WERI-Rb-1 (cell line): ENCODE results near the gene NFAM1.

Experiments
- DNase-seq: peaks from one replicate; pipeline ENCODE4 v3.0.0-alpha.2; 2020
- H3K27ac ChIP-seq: fragments of 250-450 bp; sonication (Bioruptor Pico); 2 replicates; pipeline ENCODE4 v1.5.1; 2020; ENCODE audit warnings: mild to moderate bottlenecking, moderate library complexity
- H3K27me3 ChIP-seq: fragments of 250-450 bp; sonication (Bioruptor Pico); 2 replicates; pipeline ENCODE4 v1.5.1; 2021; ENCODE audit warnings: mild to moderate bottlenecking, low read depth, moderate library complexity; ENCODE audit not compliant: insufficient read depth, severe bottlenecking
- H3K36me3 ChIP-seq: fragments of 250-450 bp; sonication (Bioruptor Pico); 2 replicates; pipeline ENCODE4 v1.5.1; 2020; ENCODE audit warnings: mild to moderate bottlenecking, moderate library complexity
- H3K4me3 ChIP-seq: 2 replicates; pipeline ENCODE4 v1.5.1; 2011; ENCODE audit warnings: low read depth, mild to moderate bottlenecking, control low read depth, low read length
- H3K9me3 ChIP-seq: fragments of 250-450 bp; sonication (Bioruptor Pico); 2 replicates; pipeline ENCODE4 v1.5.1; 2021; ENCODE audit warnings: mild to moderate bottlenecking, moderate library complexity; ENCODE audit not compliant: severe bottlenecking
- CTCF ChIP-seq: IDR thresholded peaks from 2 replicates; pipeline ENCODE4 v1.5.1; 2011; ENCODE audit warnings: low read depth, mild to moderate bottlenecking, control low read depth, inconsistent platforms, low read length

Gene NFAM1

GRCh38 chr22:42428025-42428424, 4.2 kb downstream of the NFAM1 start:
- no peak overlapping the region; the same call in none of the 2 replicates for H3K27ac ChIP-seq
- no peak for DNase-seq
- H3K36me3 ChIP-seq, result no peaks in the 10 kb centered on the region
- no peaks in the 10 kb centered on the region for H3K9me3 ChIP-seq
- no peak for TF ChIP-seq CTCF
- no peak overlapping the region for H3K4me3 ChIP-seq
- H3K27me3 ChIP-seq, result no peaks in the 10 kb centered on the region

- DNase-seq, result peak; percentile 55
- Histone ChIP-seq H3K27ac (peak overlapping the region; percentile 33; the same call in 1 of the 2 replicates), H3K4me3 (no peak overlapping the region), H3K9me3 (no peaks in the 10 kb centered on the region), H3K27me3 (no peaks in the 10 kb centered on the region), H3K36me3 (no peaks in the 10 kb centered on the region)
- no peak for TF ChIP-seq CTCF
Observed at GRCh38 chr22:42427167-42427566, 5.0 kb downstream of the NFAM1 start.

GRCh38 chr22:42425989-42426355, 6.2 kb downstream of the NFAM1 start:
- no peaks in the 10 kb centered on the region for H3K9me3 ChIP-seq
- TF ChIP-seq CTCF, result no peak
- no peaks in the 10 kb centered on the region for H3K27me3 ChIP-seq
- no peak overlapping the region for H3K4me3 ChIP-seq
- H3K27ac ChIP-seq, result no peak overlapping the region
- H3K36me3 ChIP-seq, result no peaks in the 10 kb centered on the region
- DNase-seq, result no peak

- no peak for TF ChIP-seq CTCF
- Histone ChIP-seq H3K27ac (no peak overlapping the region), H3K4me3 (no peak overlapping the region), H3K36me3 (no peaks in the 10 kb centered on the region), H3K9me3 (no peaks in the 10 kb centered on the region), H3K27me3 (no peaks in the 10 kb centered on the region)
- no peak for DNase-seq
Observed at GRCh38 chr22:42425337-42425988, 6.7 kb downstream of the NFAM1 start.

- Histone ChIP-seq H3K9me3 (no peaks in the 10 kb centered on the region), H3K27ac (no peak overlapping the region), H3K36me3 (no peaks in the 10 kb centered on the region), H3K27me3 (no peaks in the 10 kb centered on the region), H3K4me3 (no peak overlapping the region)
- DNase-seq, result no peak
- no peak for TF ChIP-seq CTCF
Observed at GRCh38 chr22:42419243-42419881, 12.8 kb downstream of the NFAM1 start.

- H3K4me3 ChIP-seq, result no peak overlapping the region
- no peak for TF ChIP-seq CTCF
- no peaks in the 10 kb centered on the region for H3K9me3 ChIP-seq
- H3K27me3 ChIP-seq, result no peaks in the 10 kb centered on the region
- no peak for DNase-seq
- no peak overlapping the region for H3K27ac ChIP-seq
- H3K36me3 ChIP-seq, result no peaks in the 10 kb centered on the region
Observed at GRCh38 chr22:42418811-42419242, 13.4 kb downstream of the NFAM1 start.
